Omental fat pad (tissue), 4 donors: ENCODE data around the gene AUTS2. TPM values are rescaled to one million over a fixed set of nuclear protein-coding genes. Genes with fewer than 3 reads are reported as not detected.
A peak's percentile ranks its signal among the peaks of the same experiment; 100 is the strongest.

Experiments used
- ATAC-seq: fragments of 150-250 bp; one replicate; pipeline ENCODE4 v1.9.1; 2016; ENCODE audit warnings: mild to moderate bottlenecking, moderate library complexity; ENCODE audit not compliant: low FRiP score
- DNase-seq: peaks from one replicate; pipeline ENCODE4 v3.0.0-alpha.2; 2019; ENCODE audit warnings: low spot score
- CTCF ChIP-seq, 3 donors: fragments of 450-650 bp; IDR thresholded peaks; one replicate each; pipeline ENCODE4 v1.5.1; 2016 to 2017; ENCODE audit warnings: antibody characterized with exemption in 3 of 3, mild to moderate bottlenecking in 3 of 3, moderate library complexity in 2 of 3
- total RNA-seq, 4 donors: library from RNA; depleted of rRNA; stranded (reverse); fragments of >200 nt; gene quantifications; one replicate each; pipeline ENCODE4 v1.1.0, GENCODE V29; 2016

AUTS2 gene
- total RNA-seq, 4 donors from 2014 or later, result 13.2 to 27.0 (median 21.2) TPM

GRCh38 chr7:70392256-70392876 is 794.1 kb downstream of the AUTS2 start:
- ATAC-seq, result peak; percentile 73
- DNase-seq, result no peak

GRCh38 chr7:70392877-70393435 is 794.7 kb downstream of the AUTS2 start:
- ATAC-seq (no peak), DNase-seq (no peak)
- TF ChIP-seq CTCF (IDR thresholded peaks at IDR 0.05), result no peak

More at GRCh38 chr7:70392256-70392876, 794.1 kb downstream of the AUTS2 start:
- TF ChIP-seq CTCF (IDR thresholded peaks at IDR 0.05), result no peak

GRCh38 chr7:70393956-70394355 is 795.7 kb downstream of the AUTS2 start:
- no peak for ATAC-seq
- no peak for DNase-seq
- no peak for TF ChIP-seq CTCF (IDR thresholded peaks at IDR 0.05)

GRCh38 chr7:70400829-70401380 is 802.6 kb downstream of the AUTS2 start:
- no peak for DNase-seq
- TF ChIP-seq CTCF (IDR thresholded peaks at IDR 0.05), result no peak
- no peak for ATAC-seq

- ATAC-seq, result no peak
- TF ChIP-seq CTCF (IDR thresholded peaks at IDR 0.05), result no peak
- DNase-seq, result no peak
These were observed 803.8 kb downstream of the AUTS2 start for GRCh38 chr7:70402069-70402468.

- no peak for TF ChIP-seq CTCF (IDR thresholded peaks at IDR 0.05)
- no peak for DNase-seq
- ATAC-seq, result peak; percentile 64
These were observed 807.0 kb downstream of the AUTS2 start for GRCh38 chr7:70405241-70405640.
